ENCODE results near the gene KSR1. TPM values are rescaled to one million over a fixed set of nuclear protein-coding genes. Genes with fewer than 3 reads are reported as not detected.
"Not testable (repeated sequence)": the region's sequence is repeated elsewhere in the genome, so short reads cannot be mapped to it uniquely, and the experiment has no call there.

KSR1 gene
- total and polyA plus RNA-seq, 12 donors, result 16.0 to 50.4 (median 38.5) TPM

- no peak overlapping the region for H3K4me3 ChIP-seq
- H3K4me1 ChIP-seq (replicated peaks in 1 of 2), result peaks cover 0 to 27% of the 10 kb centered on the region in 2 donors
- no peaks in the 10 kb centered on the region for H3K9me3 ChIP-seq (replicated peaks in 1 of 3)
- intact Hi-C loops (cut with DNase I), result no loop called here
- H3K27me3 ChIP-seq, result no peaks in the 10 kb centered on the region
- TF ChIP-seq CTCF (IDR thresholded peaks at IDR 0.05) (no peak), POLR2A (IDR thresholded peaks at IDR 0.05) (no peak)
- DNase-seq, result no peak
- WGBS, 4 donors, result 94 to 100% (median 95%) methylated on average over 4 of the region's 4 CpGs
- H3K27ac ChIP-seq, result no peak overlapping the region
- H3K36me3 ChIP-seq (replicated peaks in 1 of 2), result no peaks in the 10 kb centered on the region
These were observed 7.0 kb downstream of the KSR1 start for GRCh38 chr17:27463235-27463677.

DNA sequence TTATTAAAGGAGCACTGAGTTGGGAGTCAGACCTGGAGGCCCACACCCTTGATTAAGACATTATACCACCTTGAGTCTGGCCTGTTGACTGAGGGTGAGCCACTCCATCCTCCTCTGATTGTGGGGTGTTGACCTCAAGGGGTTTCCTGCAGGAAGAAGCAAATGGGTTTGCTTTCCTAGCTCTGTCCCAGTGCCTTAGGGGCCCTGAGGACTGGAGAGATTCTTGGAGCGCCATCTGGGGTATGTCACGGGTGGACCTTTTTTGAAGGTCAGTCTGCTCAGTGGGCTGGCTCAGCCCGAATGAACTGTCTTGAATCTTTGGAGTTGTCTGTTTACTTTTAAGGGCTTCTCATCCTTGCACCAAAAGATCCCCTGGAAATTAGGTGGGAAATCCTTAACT lies 7.8 kb downstream of the KSR1 start:
- intact Hi-C loops (cut with DNase I); H3K4me3 ChIP-seq; H3K27me3 ChIP-seq; H3K36me3 ChIP-seq (replicated peaks in 1 of 2); H3K27ac ChIP-seq; H3K9me3 ChIP-seq (replicated peaks in 1 of 3); DNase-seq: not testable (repeated sequence)
- H3K4me1 ChIP-seq (replicated peaks in 1 of 2), result peaks cover 0 to 27% of the 10 kb centered on the region in 2 donors
- WGBS, 4 donors, result 78 to 90% (median 86%) methylated on average over 1 to 3 of the region's 3 CpGs

GRCh38 chr17:27464431-27464830 lies 8.2 kb downstream of the KSR1 start:
- no peak for DNase-seq
- Histone ChIP-seq H3K4me1 (replicated peaks in 1 of 2) (peaks cover 2 to 27% of the 10 kb centered on the region in 2 donors), H3K27me3 (no peaks in the 10 kb centered on the region), H3K9me3 (replicated peaks in 1 of 3) (no peaks in the 10 kb centered on the region), H3K36me3 (replicated peaks in 1 of 2) (no peaks in the 10 kb centered on the region), H3K27ac (no peak overlapping the region), H3K4me3 (no peak overlapping the region)
- WGBS, 4 donors, result 89 to 100% (median 97%) methylated on average over 1 of the region's 1 CpG
- TF ChIP-seq CTCF (IDR thresholded peaks at IDR 0.05), result no peak
- no peak for TF ChIP-seq POLR2A (IDR thresholded peaks at IDR 0.05)
- intact Hi-C loops (cut with DNase I), result no loop called here

DNA sequence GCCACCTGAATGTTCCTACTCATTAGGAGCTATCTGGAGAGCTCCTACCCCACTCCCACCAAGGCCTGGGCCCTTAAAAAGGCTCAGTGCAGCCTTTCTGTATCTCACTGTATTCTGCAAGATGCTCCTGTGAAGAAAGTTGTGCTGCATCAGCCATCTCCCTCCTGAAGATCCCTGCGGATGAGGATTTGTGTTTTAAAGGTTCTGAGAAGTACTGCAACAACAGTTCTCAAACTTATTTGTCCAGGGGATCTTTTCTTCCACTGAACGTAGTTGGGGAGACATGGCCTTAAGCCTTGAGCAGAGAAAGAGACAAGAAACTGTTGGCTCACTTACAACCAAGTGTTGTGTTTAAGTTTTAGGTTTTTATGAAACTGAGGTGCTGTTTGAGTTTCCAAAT lies 9.6 kb downstream of the KSR1 start:
- H3K27me3 ChIP-seq; DNase-seq; H3K36me3 ChIP-seq (replicated peaks in 1 of 2); H3K4me3 ChIP-seq; H3K9me3 ChIP-seq (replicated peaks in 1 of 3); H3K27ac ChIP-seq; intact Hi-C loops (cut with DNase I): not testable (repeated sequence)
- H3K4me1 ChIP-seq (replicated peaks in 1 of 2), result peaks cover 7 to 23% of the 10 kb centered on the region in 2 donors
- WGBS, 4 donors, result 79 to 89% (median 86%) methylated on average over 2 of the region's 2 CpGs

DNA sequence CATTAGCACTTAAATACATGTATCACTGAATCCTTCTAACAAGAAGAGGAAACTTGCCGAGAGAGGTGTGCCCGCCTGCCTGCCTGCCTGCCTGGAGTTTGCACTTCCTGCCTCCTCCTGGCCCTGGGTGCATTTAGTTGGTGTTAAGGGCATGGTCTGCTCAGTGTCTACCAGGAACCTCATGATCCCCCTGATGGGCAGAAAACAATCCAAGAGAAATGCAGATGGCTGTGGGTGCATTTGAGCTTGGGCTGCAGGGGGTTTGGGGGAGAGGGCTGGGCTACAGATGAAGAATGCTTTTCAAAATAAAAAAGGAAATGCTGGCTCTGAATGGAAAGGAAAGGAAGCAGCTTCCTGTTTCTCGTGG lies 10.1 kb downstream of the KSR1 start:
- TF ChIP-seq POLR2A (IDR thresholded peaks at IDR 0.05) (no peak), CTCF (IDR thresholded peaks at IDR 0.05) (no peak)
- intact Hi-C loops (cut with DNase I), result no loop called here
- Histone ChIP-seq H3K27ac (peak overlapping the region in 1 of 5 donors; percentile 70), H3K4me1 (replicated peaks in 1 of 2) (peaks cover 7 to 28% of the 10 kb centered on the region in 2 donors), H3K9me3 (replicated peaks in 1 of 3) (no peaks in the 10 kb centered on the region), H3K36me3 (replicated peaks in 1 of 2) (no peaks in the 10 kb centered on the region), H3K4me3 (no peak overlapping the region), H3K27me3 (no peaks in the 10 kb centered on the region)
- WGBS, 4 donors, result 51 to 73% (median 64%) methylated on average over 3 of the region's 3 CpGs
- DNase-seq, result no peak
